Measurements from ENCODE around the gene CCL24. TPM values are rescaled to one million over a fixed set of nuclear protein-coding genes. Genes with fewer than 3 reads are reported as not detected.

The CCL24 gene
- polyA plus RNA-seq, 3 donors: 1.2 TPM; not detected in 2

GRCh38 chr7:75814407-75814947 is 871 bp upstream of the CCL24 start:
- no peaks in the 10 kb centered on the region for H3K79me2 ChIP-seq (ENCODE audit: insufficient read depth, low read length)
- peaks cover 15 to 23% (median 19%) of the 10 kb centered on the region in 3 donors for H3K27me3 Mint-ChIP-seq (ENCODE audit: low read depth in 3 of 3)

GRCh38 chr7:75813084-75813483 is 522 bp downstream of the CCL24 start:
- DNase-seq: no peak
- no peak overlapping the region for H2AFZ ChIP-seq (ENCODE audit: insufficient read depth, low read depth, low read length, poor library complexity, severe bottlenecking)
- no peak overlapping the region for H3K4me2 ChIP-seq (replicated peaks; ENCODE audit: extremely low read depth, low read length, poor library complexity, severe bottlenecking)
- no peaks in the 10 kb centered on the region for H4K20me1 ChIP-seq (ENCODE audit: insufficient read depth, low read length)
- H3K36me3 ChIP-seq (replicated peaks in 1 of 2; ENCODE audit: control insufficient read depth in 1 of 2, insufficient read depth in 2 of 2, low read length in 2 of 2): no peaks in the 10 kb centered on the region
- H3K27ac ChIP-seq (ENCODE audit: low read depth in 1 of 2, low read length in 2 of 2): no peak overlapping the region
- intact Hi-C loops (cut with micrococcal nuclease): loop anchor here in 1 of 2 donors (10.0 kb wide), 1 partner anchor 52 kb away; no protein-coding TSS in a partner anchor
- peaks cover 18 to 31% of the 10 kb centered on the region in 2 donors for H3K4me1 ChIP-seq (ENCODE audit: control insufficient read depth in 1 of 2, insufficient read depth in 2 of 2, low read length in 2 of 2)
- TF ChIP-seq CTCF (IDR thresholded peaks at IDR 0.05): no peak
- H3K9ac ChIP-seq (ENCODE audit: insufficient read depth, low read length, poor library complexity, severe bottlenecking): no peak overlapping the region
- Mint-ChIP-seq H3K4me3 (no peak overlapping the region), H3K4me1 (peaks cover 25% of the 10 kb centered on the region), H3K9me3 (peaks cover under 1 to 6% (median 3%) of the 10 kb centered on the region in 7 donors), H3K27me3 (ENCODE audit: low read depth in 3 of 3) (peaks cover 17 to 23% (median 17%) of the 10 kb centered on the region in 3 donors), H3K27ac (no peak overlapping the region), H3K36me3 (no peaks in the 10 kb centered on the region)
- H3K27me3 ChIP-seq (ENCODE audit: control insufficient read depth in 2 of 2, insufficient read depth in 2 of 2, low read length in 2 of 2): peaks cover 0 to 7% of the 10 kb centered on the region in 2 donors
- no peak overlapping the region for H3K4me3 ChIP-seq (replicated peaks in 1 of 3; ENCODE audit: low read depth in 2 of 3, low read length in 3 of 3)
- WGBS (ENCODE audit: insufficient coverage): 100% methylated on average over 1 of the region's 3 CpGs
- no peaks in the 10 kb centered on the region for H3K79me2 ChIP-seq (ENCODE audit: insufficient read depth, low read length)
- peaks cover 2 to 5% of the 10 kb centered on the region in 2 donors for H3K9me3 ChIP-seq (replicated peaks in 1 of 2; ENCODE audit: control insufficient read depth in 1 of 2, insufficient read depth in 1 of 2, low read length in 2 of 2)

More at GRCh38 chr7:75814407-75814947, 871 bp upstream of the CCL24 start:
- Histone ChIP-seq H3K4me3 (replicated peaks in 1 of 3; ENCODE audit: low read depth in 2 of 3, low read length in 3 of 3) (no peak overlapping the region), H3K4me1 (ENCODE audit: control insufficient read depth in 1 of 2, insufficient read depth in 2 of 2, low read length in 2 of 2) (peaks cover 32 to 45% of the 10 kb centered on the region in 2 donors), H2AFZ (ENCODE audit: insufficient read depth, low read depth, low read length, poor library complexity, severe bottlenecking) (no peak overlapping the region), H3K4me2 (replicated peaks; ENCODE audit: extremely low read depth, low read length, poor library complexity, severe bottlenecking) (no peak overlapping the region), H3K9ac (ENCODE audit: insufficient read depth, low read length, poor library complexity, severe bottlenecking) (no peak overlapping the region), H3K27ac (ENCODE audit: low read depth in 1 of 2, low read length in 2 of 2) (no peak overlapping the region), H4K20me1 (ENCODE audit: insufficient read depth, low read length) (no peaks in the 10 kb centered on the region), H3K9me3 (replicated peaks in 1 of 2; ENCODE audit: control insufficient read depth in 1 of 2, insufficient read depth in 1 of 2, low read length in 2 of 2) (no peaks in the 10 kb centered on the region), H3K27me3 (ENCODE audit: control insufficient read depth in 2 of 2, insufficient read depth in 2 of 2, low read length in 2 of 2) (peaks cover 0 to 7% of the 10 kb centered on the region in 2 donors), H3K36me3 (replicated peaks in 1 of 2; ENCODE audit: control insufficient read depth in 1 of 2, insufficient read depth in 2 of 2, low read length in 2 of 2) (no peaks in the 10 kb centered on the region)
- intact Hi-C loops (cut with micrococcal nuclease): loop anchor here in 1 of 2 donors (10.0 kb wide), 1 partner anchor 50 kb away; no protein-coding TSS in a partner anchor
- H3K27ac Mint-ChIP-seq: peak overlapping the region in 1 of 7 donors; percentile 64
- TF ChIP-seq CTCF (IDR thresholded peaks at IDR 0.05): no peak
- peaks cover 0 to 4% (median 0%) of the 10 kb centered on the region in 7 donors for H3K9me3 Mint-ChIP-seq
- DNase-seq: no peak
- H3K4me3 Mint-ChIP-seq: peak overlapping the region in 1 of 2 donors; percentile 42
- no peaks in the 10 kb centered on the region for H3K36me3 Mint-ChIP-seq
- peaks cover 32% of the 10 kb centered on the region for H3K4me1 Mint-ChIP-seq
- 80% methylated on average over 5 of the region's 13 CpGs for WGBS (ENCODE audit: insufficient coverage)

Data from CD14-positive monocyte (primary cell).